GM21529 (cell line): ENCODE results near the gene ODR4.
"Not testable (repeated sequence)": the region's sequence is repeated elsewhere in the genome, so short reads cannot be mapped to it uniquely, and the experiment has no call there.

Experiments
- ATAC-seq: cut with Tn5 transposase; IDR thresholded peaks from one replicate; pipeline ENCODE4 v1.9.1; 2021; ENCODE audit not compliant: unreplicated experiment

The ODR4 gene

DNA sequence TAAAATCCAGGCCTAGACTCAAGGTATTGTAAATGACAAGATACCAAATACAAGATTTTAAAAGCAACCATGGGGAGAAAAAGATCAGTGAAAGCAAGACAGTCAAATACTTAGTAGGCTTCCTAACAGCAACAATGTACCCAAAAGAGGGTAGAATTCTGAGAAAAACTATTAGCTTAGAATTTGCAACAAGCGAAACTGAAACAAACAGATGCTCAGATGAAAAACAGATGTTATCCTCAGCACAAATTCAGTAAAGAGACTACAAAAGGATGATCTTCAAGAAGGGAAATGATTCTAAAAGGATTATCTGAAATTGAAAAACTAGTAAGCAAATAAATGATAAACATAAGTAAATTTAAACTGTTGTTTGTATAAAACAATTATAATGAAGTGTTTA is 45.3 kb downstream of the ODR4 start:
- ATAC-seq = peak; percentile 99

GRCh38 chr1:186421446-186421845 is 45.8 kb downstream of the ODR4 start:
- ATAC-seq = no peak

GRCh38 chr1:186424539-186424938 is 48.9 kb downstream of the ODR4 start:
- no peak for ATAC-seq

DNA sequence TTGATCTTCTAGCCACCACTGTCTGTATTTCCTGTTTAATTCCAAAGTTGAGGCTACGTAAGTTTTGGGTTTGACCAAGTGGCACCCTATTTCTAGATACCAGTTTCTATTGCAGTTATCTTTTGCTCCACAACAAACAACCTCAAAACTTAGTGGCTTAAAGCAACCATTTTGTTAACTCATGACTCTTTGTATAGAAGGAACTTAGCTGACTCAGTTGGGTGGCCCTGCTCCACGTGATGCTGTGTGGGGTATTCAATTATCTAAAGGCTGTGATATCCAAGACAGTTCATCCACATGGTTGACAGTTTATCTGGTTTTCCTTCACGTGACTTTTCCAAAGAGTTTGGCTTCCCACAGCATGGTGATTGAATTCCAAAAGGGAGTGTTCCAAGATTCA is 50.5 kb downstream of the ODR4 start:
- no peak for ATAC-seq

DNA sequence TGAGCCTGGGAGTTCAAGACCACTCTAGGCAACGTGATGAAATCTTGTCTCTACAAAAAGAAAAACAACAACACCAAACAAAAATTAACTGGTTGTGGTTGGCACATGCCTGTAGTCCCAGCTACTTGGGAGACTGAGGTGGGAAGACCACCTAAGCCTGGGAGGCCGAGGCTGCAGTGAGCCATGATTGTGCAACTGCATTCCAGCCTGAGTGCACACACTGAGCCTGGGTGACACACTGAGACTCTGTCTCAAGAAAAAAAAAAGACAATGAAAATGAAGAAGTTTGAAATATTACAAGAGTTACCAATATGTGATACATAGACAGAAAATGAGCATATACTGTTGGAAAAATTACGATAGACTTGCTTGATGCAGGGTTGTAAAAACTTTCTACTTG is 53.4 kb downstream of the ODR4 start:
- ATAC-seq = no peak

DNA sequence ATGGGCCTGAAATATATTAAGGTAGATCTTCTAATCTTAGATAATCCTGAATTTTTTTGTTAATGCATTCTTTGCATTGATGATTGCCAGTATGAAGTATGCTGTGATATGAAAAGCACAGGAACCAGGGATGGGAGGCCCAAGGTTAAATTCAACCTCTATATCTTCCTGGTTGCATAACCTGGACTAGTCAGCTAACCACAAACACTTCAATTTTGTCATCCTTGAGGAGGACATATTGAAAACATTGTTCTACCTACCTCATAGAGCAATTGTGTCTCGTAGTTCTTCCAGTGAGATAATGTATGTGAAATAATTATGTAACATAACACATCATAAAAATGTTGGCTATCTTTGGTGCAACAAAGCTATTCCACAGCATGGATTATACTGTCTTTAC is 59.7 kb downstream of the ODR4 start:
- ATAC-seq = no peak

DNA sequence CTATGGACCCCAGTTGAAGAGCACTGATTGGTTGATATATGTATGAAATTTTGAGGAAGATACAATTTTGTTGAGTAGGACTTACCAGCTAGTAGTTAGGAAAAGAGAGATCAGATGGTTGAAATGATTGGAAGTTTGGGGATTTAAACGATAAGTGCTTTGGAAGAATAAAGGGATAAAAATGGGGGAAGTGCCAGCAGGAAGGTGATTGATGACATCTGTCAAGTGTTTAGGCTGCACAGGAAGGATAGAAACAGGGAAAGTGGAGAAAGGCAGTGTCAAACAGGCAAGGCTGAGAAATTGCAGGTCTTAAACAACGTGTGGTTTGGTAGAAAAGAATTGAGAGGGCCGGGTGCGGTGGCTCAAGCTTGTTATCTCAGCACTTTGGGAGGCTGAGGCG is 62.9 kb downstream of the ODR4 start:
- ATAC-seq = no peak

GRCh38 chr1:186440584-186440983 is 64.9 kb downstream of the ODR4 start:
- ATAC-seq = no peak

DNA sequence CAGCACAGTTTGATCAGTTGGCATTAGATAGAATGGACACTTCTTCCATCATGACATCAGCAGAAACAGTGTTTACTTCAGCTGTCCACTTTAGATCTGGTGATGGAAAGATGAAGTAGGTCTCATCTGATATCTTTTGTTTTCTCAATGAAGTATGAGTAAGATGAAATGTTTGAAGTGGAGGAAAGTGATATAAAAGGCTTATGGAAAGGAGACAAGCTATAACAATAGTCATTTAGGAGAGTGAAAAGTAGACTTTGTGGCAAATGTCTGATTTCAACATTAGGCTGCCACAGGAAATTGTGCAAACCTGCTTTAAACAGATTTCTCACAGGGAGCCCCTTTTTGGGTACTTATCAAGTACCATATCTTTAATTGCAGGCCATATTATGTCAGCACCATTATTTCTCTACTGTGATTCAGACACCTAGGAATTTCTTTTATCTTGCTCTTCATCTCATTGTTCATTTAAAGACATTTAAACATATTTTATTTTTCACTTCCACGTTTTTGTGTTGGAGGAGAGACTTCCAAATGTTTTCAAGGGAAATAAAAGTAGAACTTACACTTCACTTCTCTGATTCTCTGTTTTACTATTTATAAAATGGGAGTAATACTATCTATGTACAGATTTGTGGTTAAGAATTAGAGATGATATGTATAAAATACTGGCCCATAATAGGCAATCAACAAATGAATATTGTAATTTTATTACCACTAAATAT is 67.2 kb downstream of the ODR4 start:
- ATAC-seq = no peak

DNA sequence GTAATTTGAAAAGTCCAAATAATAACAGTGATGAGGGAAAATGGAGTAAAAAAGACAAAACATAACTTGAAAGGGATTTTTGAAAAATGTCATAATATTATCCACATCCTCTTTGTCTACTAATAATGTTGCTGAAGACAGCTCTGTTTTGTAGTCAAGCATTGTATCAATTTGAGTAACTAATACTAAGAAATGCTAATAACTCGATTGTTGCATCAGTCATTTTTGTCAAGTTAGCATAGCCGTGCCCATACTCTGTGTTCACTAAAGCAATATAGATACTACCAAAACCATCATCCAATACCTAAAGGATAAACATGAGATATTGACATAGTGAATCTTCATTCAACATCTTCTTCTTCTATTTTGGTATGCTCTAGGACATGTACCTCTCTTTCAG is 68.0 kb downstream of the ODR4 start:
- peak; percentile 52 for ATAC-seq

DNA sequence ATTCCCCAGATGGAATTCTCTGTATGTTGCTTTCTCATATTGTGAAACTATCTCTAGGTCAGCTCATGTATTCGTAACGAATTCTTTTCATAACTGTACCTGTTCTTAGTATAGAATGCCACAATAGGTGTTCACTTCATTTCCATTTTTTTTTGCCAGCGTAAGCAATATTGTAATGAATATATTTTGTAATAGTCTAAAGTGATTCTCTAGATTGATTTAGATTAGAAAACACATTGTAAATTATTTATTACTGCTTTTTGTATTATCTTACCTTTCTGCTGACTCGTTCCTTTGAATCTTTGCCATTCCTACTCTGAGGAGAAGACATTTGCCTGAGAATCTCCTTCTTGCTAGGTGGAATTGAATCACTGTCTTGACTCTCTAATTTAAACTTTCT is 70.5 kb downstream of the ODR4 start:
- ATAC-seq = no peak

DNA sequence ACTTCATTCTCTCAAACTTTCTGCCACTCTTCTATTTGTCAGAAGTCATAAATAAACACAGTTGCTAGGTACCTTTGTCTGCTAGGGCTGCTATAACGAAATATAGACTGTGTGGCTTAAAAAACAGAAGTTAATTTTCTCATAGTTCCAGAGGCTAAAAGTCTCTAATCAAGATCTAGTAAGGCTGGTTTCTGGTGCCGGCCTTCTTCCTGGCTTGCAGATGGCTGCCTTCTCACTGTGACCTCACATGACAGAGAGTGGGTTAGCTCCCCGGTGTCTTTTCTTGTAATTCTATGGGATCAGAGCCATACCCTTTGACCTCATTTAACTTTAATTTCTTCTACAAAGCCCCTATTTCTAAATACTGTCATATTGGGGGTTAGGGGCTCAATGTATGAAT is 79.3 kb downstream of the ODR4 start:
- ATAC-seq = no peak

GRCh38 chr1:186456729-186457255 is 81.2 kb downstream of the ODR4 start:
- ATAC-seq = no peak

- ATAC-seq = not testable (repeated sequence)
Measured at GRCh38 chr1:186459161-186459560, 83.5 kb downstream of the ODR4 start.

DNA sequence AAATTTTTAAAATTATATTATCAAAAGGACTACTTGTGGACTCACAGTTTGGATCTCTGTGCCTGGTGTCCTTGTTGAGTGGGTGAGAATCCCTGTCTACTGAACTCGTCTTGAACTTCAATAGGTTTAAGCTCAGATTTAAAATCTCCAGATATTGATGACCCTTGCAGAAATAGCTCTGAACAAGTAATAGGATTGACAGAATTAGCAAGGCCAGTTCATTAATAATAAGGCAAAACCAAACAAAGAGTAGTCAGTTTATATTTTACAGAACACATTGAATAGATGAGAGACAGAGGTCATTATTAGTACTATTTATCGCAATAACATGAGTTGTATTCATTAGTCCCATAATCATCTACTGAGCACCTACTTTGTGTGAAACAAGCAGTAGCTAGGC is 85.4 kb downstream of the ODR4 start, which contains the start of gene PDC:
Gene PDC (minus strand): TSS at position 101 of the 400 bp plus-strand sequence. CDS start 11,655 bp downstream, outside the sequence.
- no peak for ATAC-seq

DNA sequence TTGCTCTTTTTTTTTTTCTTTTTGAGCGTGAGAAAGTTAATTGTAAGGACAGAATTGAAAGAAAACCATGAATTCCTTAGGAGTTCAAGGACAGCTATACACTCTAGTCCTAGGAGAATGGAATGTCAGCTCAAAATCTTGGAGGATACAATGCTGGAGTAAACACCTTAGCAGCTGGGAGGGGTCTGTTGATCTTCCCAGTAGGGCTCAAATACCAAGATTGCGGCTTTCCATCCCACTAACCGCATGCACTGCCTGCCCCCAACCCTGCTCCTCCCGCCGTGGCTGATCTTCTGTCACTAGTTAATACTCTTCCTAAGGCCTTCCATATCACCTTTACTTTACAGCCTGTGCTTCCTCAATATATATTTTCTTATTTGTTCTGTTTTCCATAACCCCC is 87.9 kb downstream of the ODR4 start:
- ATAC-seq = no peak

DNA sequence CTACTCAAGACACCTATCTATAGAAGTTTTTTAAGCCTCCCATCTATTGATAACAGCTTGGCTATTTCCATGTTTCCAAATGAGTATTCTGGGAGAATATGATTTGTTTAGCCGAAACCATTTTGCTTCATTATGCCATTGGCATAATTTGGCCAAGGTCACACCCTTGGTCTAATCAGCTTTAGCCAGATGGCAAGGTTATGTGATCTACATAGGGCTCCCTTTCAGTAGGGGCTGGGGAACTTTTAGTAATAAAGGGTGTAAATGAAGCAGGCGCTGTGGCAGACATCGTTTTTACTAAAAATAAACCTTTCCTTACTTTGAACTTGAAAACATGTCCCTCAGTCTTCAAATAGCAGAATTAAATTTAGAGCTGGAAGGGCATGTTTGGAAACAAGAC is 88.3 kb downstream of the ODR4 start:
- no peak for ATAC-seq

DNA sequence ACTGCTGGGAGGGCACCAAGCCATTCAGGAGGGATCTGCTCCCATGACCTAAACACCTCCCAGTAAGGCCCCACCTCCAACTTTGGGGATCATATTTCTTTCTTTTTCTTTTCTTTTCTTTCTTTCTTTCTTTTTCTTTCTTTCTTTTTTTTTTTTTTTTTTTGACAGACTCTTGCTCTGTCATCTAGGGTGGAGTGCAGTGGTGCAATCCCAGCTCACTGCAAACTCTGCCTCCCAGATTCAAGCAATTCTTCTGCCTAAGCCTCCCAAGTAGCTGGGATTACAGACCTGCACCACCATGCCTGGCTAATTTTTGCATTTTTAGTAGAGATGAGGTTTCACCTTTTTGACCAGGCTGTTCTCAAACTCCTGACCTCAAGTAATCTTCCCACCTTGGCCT is 89.9 kb downstream of the ODR4 start:
- ATAC-seq = not testable (repeated sequence)

- ATAC-seq = no peak
Measured at GRCh38 chr1:186465946-186466345, 90.3 kb downstream of the ODR4 start.
